Fibroblast of peridontal ligament (primary cell): ENCODE data around the gene ITGAL.

Experiments used
- DNase-seq: peaks from one replicate; pipeline ENCODE4 v3.0.0-alpha.2; 2010; ENCODE audit errors: extremely low read depth

ITGAL gene

GRCh38 chr16:30541502-30542329 lies 69.2 kb downstream of the ITGAL start:
- peak; percentile 47 for DNase-seq

DNA sequence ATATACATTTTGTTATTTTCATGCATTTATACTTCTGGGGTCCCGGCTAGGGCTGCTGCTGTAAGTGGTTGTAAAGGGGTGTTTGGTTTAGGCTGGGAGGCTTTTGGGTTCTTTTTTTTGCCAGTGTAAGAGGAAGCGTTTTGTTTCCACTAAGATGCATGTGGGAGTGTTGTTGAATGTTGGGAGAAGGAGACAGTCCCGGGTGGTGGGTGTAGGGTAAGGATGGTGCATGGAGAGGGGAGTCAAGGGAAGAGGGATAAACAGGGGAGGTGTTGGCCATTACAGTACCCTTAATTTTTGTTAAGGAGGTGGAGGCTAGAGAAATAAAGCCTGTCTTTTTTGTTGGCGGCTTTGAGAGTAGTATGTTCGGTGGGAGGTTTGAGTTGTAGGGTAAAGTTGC lies 70.5 kb downstream of the ITGAL start:
- no peak for DNase-seq

DNA sequence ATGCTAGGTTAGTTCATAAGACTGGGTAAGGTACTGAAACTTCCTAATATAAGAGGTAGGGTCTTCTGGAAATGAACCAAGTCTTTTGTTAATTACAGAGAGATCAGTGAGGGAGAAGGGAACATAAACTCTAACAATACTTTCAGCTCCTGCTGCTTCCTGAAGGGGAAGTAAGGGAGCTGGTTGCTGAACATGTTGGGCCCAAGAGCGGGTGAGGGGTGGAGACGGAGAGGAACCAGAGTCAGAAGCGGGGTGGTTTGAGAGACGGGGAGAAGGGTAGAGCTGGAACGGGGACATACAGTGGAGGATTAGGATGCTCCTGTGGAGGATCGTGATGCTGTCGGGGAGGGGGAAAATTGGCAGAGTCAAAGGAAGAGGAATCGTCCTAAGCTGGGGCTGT lies 73.6 kb downstream of the ITGAL start:
- no peak for DNase-seq

DNA sequence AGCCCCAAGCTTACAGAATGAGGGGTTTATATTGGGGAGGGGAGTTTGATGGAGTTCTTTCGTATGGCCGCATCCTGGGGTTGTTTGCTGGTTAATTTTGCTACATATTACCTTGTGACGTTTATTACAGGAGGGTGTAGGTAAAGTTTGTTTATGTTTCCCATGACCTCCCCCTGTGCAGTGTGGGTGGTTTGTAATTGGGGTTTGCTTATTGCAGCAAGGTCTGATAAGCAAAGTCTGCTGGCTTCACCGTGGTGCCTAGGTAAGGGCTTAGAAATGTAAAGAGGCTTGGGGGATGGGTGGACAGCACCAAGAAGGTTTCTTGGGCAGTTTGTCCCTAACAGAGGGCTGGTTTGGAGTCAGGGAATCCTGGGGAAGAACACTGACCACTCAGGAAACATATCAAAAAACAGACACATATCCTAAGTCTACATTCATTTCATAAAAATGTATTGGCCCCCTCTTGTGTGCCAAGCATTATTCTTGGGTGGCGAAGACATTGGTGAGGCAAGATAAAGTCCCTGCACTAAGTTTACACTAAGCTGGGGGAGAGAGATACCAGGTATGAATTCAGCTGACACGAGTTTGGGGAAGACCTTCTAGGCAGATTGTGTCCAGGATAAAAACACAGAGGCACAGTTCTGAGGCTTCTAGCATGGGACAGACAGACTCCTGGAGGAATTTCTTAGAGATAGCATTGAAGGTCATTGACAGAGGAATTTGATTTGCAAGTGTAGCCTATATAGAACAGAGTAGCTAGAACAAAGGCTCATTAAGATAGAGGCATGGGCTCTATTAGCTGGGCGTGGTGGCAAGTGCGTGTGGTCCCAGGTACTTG lies 76.1 kb downstream of the ITGAL start:
- no peak for DNase-seq

GRCh38 chr16:30551781-30552180 lies 79.2 kb downstream of the ITGAL start:
- DNase-seq: no peak

DNA sequence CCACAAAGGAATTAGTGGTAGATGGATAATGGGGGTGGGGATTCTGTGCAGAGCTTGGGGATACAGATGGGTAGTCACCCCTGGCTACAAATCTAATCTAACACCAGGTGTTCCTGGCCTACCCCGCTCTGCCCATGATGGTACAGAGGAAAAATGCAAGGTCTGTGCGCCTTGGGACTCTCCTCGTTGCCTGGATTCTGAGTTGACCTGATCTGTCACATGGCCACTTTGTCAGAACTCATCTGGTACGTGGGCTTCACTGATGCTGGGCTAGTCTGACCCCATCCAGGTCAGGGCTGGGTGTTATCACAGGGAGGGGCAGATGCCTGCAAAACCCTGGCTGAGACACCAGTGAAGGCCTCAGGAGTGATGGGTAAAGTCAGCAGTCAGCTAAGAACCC lies 80.4 kb downstream of the ITGAL start:
- no peak for DNase-seq

DNA sequence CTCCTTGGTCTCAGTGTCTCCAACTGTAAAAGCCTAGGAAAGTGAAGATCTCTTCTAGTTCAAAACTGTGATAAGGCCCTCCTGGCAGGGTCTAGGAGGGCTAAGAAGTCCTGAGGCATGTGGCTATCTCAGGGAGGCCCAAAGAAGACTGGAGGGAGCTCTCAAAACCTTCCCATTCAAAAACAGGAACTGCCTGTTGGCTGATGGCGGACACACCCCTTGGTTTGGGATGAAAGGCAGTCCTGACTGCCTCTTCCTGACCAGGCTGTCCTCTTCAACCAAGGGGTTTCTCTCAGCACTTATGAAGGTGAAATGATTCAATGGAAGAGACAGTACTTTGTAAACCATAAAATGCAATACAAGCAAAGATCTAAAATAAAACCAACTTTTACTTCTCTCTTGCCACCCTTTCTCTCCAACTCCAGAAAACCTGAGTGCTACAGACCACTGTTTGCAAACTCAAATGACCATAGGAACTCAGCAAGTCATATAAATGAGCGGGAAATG lies 80.9 kb downstream of the ITGAL start:
- no peak for DNase-seq

- DNase-seq: no peak
These were observed 82.2 kb downstream of the ITGAL start for GRCh38 chr16:30554557-30555314.

- DNase-seq: no peak
These were observed 83.0 kb downstream of the ITGAL start for GRCh38 chr16:30555315-30556124.

- DNase-seq: no peak
These were observed 83.6 kb downstream of the ITGAL start for GRCh38 chr16:30556125-30556473.

GRCh38 chr16:30557707-30557956 lies 85.1 kb downstream of the ITGAL start:
- no peak for DNase-seq

DNA sequence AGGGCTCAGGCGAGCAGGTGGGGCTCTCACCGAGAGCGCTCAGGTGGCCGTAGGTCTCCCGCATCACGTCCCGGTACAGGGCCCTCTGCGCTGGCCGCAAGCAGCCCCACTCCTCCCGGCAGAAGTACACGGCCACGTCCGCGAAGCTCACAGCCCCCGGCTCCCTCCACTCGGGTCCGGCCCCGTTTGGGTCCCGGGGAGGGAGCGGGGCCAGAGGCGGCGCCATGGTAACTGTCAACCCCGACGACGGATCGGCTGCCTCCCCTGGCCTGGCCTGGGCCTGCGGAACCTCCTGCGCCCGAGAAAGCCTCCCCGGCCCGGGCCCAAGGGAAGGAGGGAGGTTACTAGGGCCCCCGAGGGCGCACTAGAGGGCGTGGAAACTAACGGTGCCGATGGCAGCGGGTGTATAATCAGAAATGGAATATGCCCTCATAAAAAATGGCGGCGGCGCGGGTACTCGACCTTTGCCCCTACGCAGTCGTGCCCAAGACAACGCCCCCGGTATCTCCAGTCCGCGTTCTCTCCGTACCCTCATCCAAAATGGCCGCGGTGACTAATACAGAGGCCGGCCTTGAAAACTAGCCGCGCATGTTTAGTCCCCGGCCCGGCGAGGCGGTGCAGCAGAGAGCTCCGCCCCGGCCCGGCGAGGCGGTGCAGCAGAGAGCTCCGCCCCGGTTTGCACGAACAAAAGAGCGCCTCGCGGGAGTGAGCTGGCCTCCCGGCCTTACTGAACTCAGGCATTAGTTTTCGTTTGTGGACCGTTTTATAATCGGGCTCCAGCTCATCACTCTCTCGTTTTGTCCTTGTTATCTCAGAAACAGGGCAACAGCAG lies 85.6 kb downstream of the ITGAL start, which contains the start of gene ZNF764:
ZNF764 (minus strand) TSS at position 418 of the 832 bp plus-strand sequence; CDS start at position 226, 192 bp downstream.
- DNase-seq: peak; percentile 98

DNA sequence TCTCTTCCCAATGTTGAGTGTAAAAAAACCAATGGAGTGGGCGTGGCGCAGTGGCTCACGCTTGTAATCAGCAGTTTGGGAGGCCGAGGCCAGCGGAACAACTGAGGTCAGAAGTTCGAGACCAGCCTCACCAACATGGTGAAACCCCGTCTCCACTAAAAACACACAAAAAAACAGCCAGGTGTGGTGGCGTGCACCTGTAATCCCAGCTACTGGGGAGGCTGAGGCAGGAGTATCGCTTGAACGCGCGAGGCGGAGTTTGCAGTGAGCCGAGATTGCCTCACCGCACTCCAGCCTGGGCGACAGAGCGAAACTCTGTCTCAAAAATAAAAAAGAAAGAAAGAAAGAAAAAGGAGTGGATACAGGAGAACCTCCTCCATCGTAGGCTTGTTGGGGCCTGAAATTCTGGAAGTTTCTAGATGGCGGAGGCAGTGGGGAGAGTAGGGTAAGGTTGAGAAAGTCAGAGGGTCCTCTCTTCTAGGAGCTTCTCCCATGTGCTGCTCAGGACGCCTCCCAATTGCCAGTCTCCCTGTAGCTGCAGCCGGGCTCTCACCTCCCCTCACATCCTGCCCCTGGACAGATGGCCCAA lies 86.3 kb downstream of the ITGAL start:
- no peak for DNase-seq

- no peak for DNase-seq
These were observed 87.1 kb downstream of the ITGAL start for GRCh38 chr16:30559690-30560089.

GRCh38 chr16:30561089-30561816 lies 88.7 kb downstream of the ITGAL start:
- no peak for DNase-seq

- DNase-seq: no peak
These were observed 89.5 kb downstream of the ITGAL start for GRCh38 chr16:30562021-30562420.

GRCh38 chr16:30565526-30565925 lies 93.0 kb downstream of the ITGAL start:
- no peak for DNase-seq

DNA sequence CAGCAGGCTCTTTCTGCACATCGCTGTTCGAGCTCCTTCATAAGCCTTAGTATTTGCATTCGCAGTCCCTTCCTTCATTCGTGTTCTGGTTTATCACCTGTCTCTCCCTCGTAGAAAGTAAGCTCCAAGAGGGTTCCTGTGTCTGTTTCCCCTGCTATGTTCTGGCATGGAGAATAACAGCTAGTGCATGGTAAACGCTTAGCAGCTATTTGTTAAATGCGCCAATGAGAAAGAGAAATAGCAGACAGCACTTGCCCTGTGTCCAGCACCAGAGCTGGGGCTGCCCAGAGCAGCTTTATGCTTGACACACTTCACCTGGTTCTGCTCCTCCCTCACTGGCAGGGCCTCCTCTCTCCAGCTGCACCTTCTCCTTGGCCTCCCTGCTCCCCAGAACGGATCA lies 93.4 kb downstream of the ITGAL start:
- DNase-seq: no peak

GRCh38 chr16:30566531-30566930 lies 94.0 kb downstream of the ITGAL start:
- DNase-seq: no peak
